A549 (cell line): ENCODE data around the gene LRRFIP2. TPM values are rescaled to one million over a fixed set of nuclear protein-coding genes. Genes with fewer than 3 reads are reported as not detected.

Source experiments
- ATAC-seq, 2 experiments: fragments of 200-7000 bp in 1 of 2; fragments of >200 bp in 1 of 2; cut with Nextera tagmentation in 1 of 2; cut with Tn5 transposase in 1 of 2; 3 replicates each; pipeline versions ENCODE4 v1.8.0 to v1.9.1; 2018 to 2020; ENCODE audit warnings: mild to moderate bottlenecking in 1 of 2, moderate library complexity in 1 of 2
- CTCF ChIA-PET: fragments of 300-600 bp; sonication (Branson Sonifier 250); formaldehyde crosslinking; extraction: SDS; loops from one replicate; lab custom pipeline; 2021; ENCODE audit warnings: antibody characterized with exemption, inconsistent platforms; lab: Yijun Ruan, JAX
- POLR2A ChIA-PET: fragments of 350-600 bp; formaldehyde crosslinking; extraction: SDS; loops from one replicate; lab custom pipeline; 2021; ENCODE audit warnings: antibody characterized with exemption, inconsistent platforms; lab: Yijun Ruan, JAX
- DNase-seq, 2 experiments: peaks; one replicate each; pipeline versions ENCODE4 v3.0.0 to v3.0.0-alpha.2; 2011 to 2016; ENCODE audit warnings: low read depth in 1 of 2, low spot score in 1 of 2
- FAIRE-seq: peaks from 2 replicates; lab custom pipeline; 2011; peaks lifted over from hg19 to GRCh38; lab: Jason Lieb, UNC
- H3K27ac ChIP-seq, 2 experiments: fragments of >200 bp; sonication (Bioruptor Twin); formaldehyde crosslinking; 3 replicates each; pipeline ENCODE4 v1.5.1; 2016 to 2017
- H3K4me1 ChIP-seq: fragments of >200 bp; sonication (Bioruptor Twin); formaldehyde crosslinking; 3 replicates; pipeline ENCODE4 v1.6.1; 2016
- H3K4me2 ChIP-seq: fragments of >200 bp; sonication (Bioruptor Twin); formaldehyde crosslinking; 3 replicates; pipeline ENCODE4 v1.6.1; 2016
- H3K4me3 ChIP-seq: fragments of >200 bp; sonication (Bioruptor Twin); formaldehyde crosslinking; 3 replicates; pipeline ENCODE4 v1.5.1; 2016
- H3K9me3 ChIP-seq: fragments of >200 bp; sonication (Bioruptor Twin); formaldehyde crosslinking; 3 replicates; pipeline ENCODE4 v1.6.1; 2016
- BCL3 ChIP-seq: fragments of >200 bp; sonication (Bioruptor Twin); formaldehyde crosslinking; IDR thresholded peaks from 3 replicates; pipeline ENCODE4 v1.6.1; 2016
- BHLHE40 ChIP-seq: IDR thresholded peaks from 2 replicates; pipeline ENCODE4 v1.6.1; 2012; ENCODE audit warnings: low read depth, low read length, inconsistent platforms
- CBX8 ChIP-seq: fragments of 200-600 bp; sonication (generic); IDR thresholded peaks from 2 replicates; pipeline ENCODE4 v1.6.1; 2016
- CEBPB ChIP-seq, 2 experiments: fragments of >200 bp in 1 of 2; sonication (Bioruptor Twin) in 1 of 2; formaldehyde crosslinking in 1 of 2; IDR thresholded peaks; 2 replicates each; pipeline ENCODE4 v1.6.1; 2012 to 2016
- CHD2 ChIP-seq: fragments of 150-350 bp; IDR thresholded peaks from 2 replicates; pipeline ENCODE4 v1.6.1; 2014; ENCODE audit warnings: low read length; ENCODE audit not compliant: partially characterized antibody
- CHD4 ChIP-seq: fragments of 200-600 bp; sonication (generic); IDR thresholded peaks from 2 replicates; pipeline ENCODE4 v1.6.1; 2016; ENCODE audit warnings: antibody characterized with exemption, mild to moderate bottlenecking, borderline replicate concordance
- EHF ChIP-seq: fragments of 250-450 bp; sonication (Bioruptor Pico); IDR thresholded peaks from 2 replicates; pipeline ENCODE4 v1.5.0; 2020; ENCODE audit warnings: mild to moderate bottlenecking
- EP300 ChIP-seq, 2 experiments: fragments of >200 bp; sonication (Bioruptor Twin); formaldehyde crosslinking; IDR thresholded peaks; 2 replicates in 1 of 2; 3 replicates in 1 of 2; pipeline ENCODE4 v1.6.1; 2016 to 2017
- HEYL ChIP-seq: fragments of 250-450 bp; sonication (Bioruptor Pico); IDR thresholded peaks from 2 replicates; pipeline ENCODE4 v1.8.0; 2021; ENCODE audit warnings: mild to moderate bottlenecking, moderate library complexity
- JUN ChIP-seq, 2 experiments: fragments of >200 bp; sonication (Bioruptor Twin); formaldehyde crosslinking; IDR thresholded peaks; 2 replicates in 1 of 2; 3 replicates in 1 of 2; pipeline ENCODE4 v1.6.1; 2016 to 2017
- JUNB ChIP-seq: fragments of >200 bp; sonication (Bioruptor Twin); formaldehyde crosslinking; IDR thresholded peaks from 2 replicates; pipeline ENCODE4 v1.6.1; 2016
- KDM1A ChIP-seq: fragments of 200-600 bp; sonication (generic); IDR thresholded peaks from 2 replicates; pipeline ENCODE4 v1.6.1; 2016; ENCODE audit warnings: low read depth, mild to moderate bottlenecking
- KDM5A ChIP-seq: fragments of 200-600 bp; sonication (generic); IDR thresholded peaks from 2 replicates; pipeline ENCODE4 v1.6.1; 2016; ENCODE audit warnings: antibody characterized with exemption, mild to moderate bottlenecking
- NFE2L2 ChIP-seq: fragments of 150-350 bp; conservative IDR thresholded peaks from 2 replicates; pipeline ENCODE4 v1.6.1; 2014; ENCODE audit warnings: low read length
- NPAS2 ChIP-seq: fragments of 250-450 bp; sonication (Bioruptor Pico); IDR thresholded peaks from 2 replicates; pipeline ENCODE4 v1.8.0; 2022; ENCODE audit warnings: mild to moderate bottlenecking, moderate library complexity, borderline replicate concordance
- PHF8 ChIP-seq: fragments of 200-600 bp; sonication (generic); IDR thresholded peaks from 2 replicates; pipeline ENCODE4 v1.6.1; 2016; ENCODE audit warnings: low read depth, mild to moderate bottlenecking, antibody characterized with exemption, moderate library complexity, borderline replicate concordance
- POLR2A ChIP-seq: IDR thresholded peaks from 2 replicates; pipeline ENCODE4 v1.6.1; 2012; ENCODE audit warnings: mild to moderate bottlenecking, low read length
- RARB ChIP-seq: fragments of 250-450 bp; sonication (Bioruptor Pico); IDR thresholded peaks from 2 replicates; pipeline ENCODE4 v1.8.0; 2021; ENCODE audit warnings: mild to moderate bottlenecking, moderate library complexity
- RNF2 ChIP-seq: fragments of 200-600 bp; sonication (generic); IDR thresholded peaks from 2 replicates; pipeline ENCODE4 v1.6.1; 2016; ENCODE audit warnings: low read depth, mild to moderate bottlenecking, antibody characterized with exemption, moderate library complexity, borderline replicate concordance
- TFCP2L1 ChIP-seq: fragments of 250-450 bp; sonication (Bioruptor Pico); IDR thresholded peaks from 2 replicates; pipeline ENCODE4 v1.5.0; 2021; ENCODE audit warnings: mild to moderate bottlenecking
- ZNF302 ChIP-seq: fragments of 250-450 bp; sonication (Bioruptor Pico); IDR thresholded peaks from 2 replicates; pipeline ENCODE4 v1.9.0; 2021; ENCODE audit warnings: inconsistent platforms, mild to moderate bottlenecking, moderate library complexity
- ZSCAN20 ChIP-seq: fragments of 250-450 bp; sonication (Bioruptor Pico); IDR thresholded peaks from 2 replicates; pipeline ENCODE4 v1.8.0; 2022; ENCODE audit warnings: mild to moderate bottlenecking, moderate library complexity
- WGBS: methylation state at CpG from one replicate; pipeline ENCODE4 v1.1.6; 2017; ENCODE audit errors: missing lambda C conversion rate; 5-methylcytosine and 5-hydroxymethylcytosine counted together
- polyA plus RNA-seq, 4 experiments: library from polyadenylated mRNA; depleted of rRNA in 3 of 4; stranded (reverse); fragments of >200 nt; fragmentation: RNase III in 1 of 4; extraction: RNeasy Plus Mini Kit Qiagen cat#74134 plus additional on column Dnase treatment in 1 of 4; gene quantifications; 2 replicates in 3 of 4; 3 replicates in 1 of 4; pipeline ENCODE4 v1.2.3, GENCODE V29; 2011 to 2017
- TF ChIP-seq, protein P1 (sequence below): fragments of 250-450 bp; sonication (Bioruptor Pico); IDR thresholded peaks from 2 replicates; pipeline ENCODE4 v1.5.0; 2021; ENCODE audit warnings: mild to moderate bottlenecking, moderate library complexity, borderline replicate concordance
- TF ChIP-seq, protein P2 (sequence below): IDR thresholded peaks from 2 replicates; pipeline ENCODE4 v1.6.1; 2012; ENCODE audit warnings: low read depth, borderline replicate concordance

Gene LRRFIP2
- polyA plus RNA-seq, 2 of the 4 experiments (the other 2 are of a cell fraction): 48.0 to 66.4 TPM

DNA sequence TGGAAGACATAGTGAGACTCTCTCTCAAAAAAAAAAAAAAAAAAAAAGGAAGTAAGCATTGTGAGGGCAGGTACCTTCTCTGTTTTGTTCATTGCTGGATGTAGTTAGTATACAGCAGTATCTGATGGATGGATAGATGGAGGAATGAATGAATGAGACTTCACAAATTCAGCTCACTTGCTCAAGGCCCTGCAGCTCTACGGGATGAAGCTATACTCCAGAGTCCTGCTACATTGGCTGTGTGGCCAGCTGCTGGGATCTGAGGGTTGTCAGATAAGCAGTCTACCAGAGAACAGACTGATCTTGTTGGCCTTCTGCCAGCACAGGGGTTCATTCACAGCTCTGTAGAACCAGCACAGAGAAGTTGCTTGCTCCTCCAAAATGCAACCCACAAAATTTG lies 146.1 kb downstream of the LRRFIP2 start:
- ChIA-PET POLR2A (no interaction called here), CTCF (interaction anchor here (1.4 kb wide), 1 partner anchor 15 kb away, joined by 4 read pairs; no protein-coding TSS in a partner anchor)
- FAIRE-seq: no peak
- TF ChIP-seq NPAS2 (CRISPR knock-in tag) (no peak), ZNF302 (CRISPR knock-in tag) (no peak), CHD4 (no peak), CBX8 (no peak), RARB (CRISPR knock-in tag) (no peak), KDM1A (no peak), POLR2A (no peak), JUN (IDR thresholded peaks at IDR 0.05) (no peak), CHD2 (no peak), PHF8 (no peak)
- TF ChIP-seq, protein P1, sequence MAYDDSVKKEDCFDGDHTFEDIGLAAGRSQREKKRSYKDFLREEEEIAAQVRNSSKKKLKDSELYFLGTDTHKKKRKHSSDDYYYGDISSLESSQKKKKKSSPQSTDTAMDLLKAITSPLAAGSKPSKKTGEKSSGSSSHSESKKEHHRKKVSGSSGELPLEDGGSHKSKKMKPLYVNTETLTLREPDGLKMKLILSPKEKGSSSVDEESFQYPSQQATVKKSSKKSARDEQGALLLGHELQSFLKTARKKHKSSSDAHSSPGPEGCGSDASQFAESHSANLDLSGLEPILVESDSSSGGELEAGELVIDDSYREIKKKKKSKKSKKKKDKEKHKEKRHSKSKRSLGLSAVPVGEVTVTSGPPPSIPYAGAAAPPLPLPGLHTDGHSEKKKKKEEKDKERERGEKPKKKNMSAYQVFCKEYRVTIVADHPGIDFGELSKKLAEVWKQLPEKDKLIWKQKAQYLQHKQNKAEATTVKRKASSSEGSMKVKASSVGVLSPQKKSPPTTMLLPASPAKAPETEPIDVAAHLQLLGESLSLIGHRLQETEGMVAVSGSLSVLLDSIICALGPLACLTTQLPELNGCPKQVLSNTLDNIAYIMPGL: no peak
- WGBS: 100% methylated on average over 1 of the region's 1 CpG
- H3K9me3 ChIP-seq: peaks cover 19% of the 10 kb centered on the region
- DNase-seq: no peak
- H3K4me1 ChIP-seq: peaks cover 5% of the 10 kb centered on the region; the same call in 1 of the 3 replicates
- no peak overlapping the region for H3K27ac ChIP-seq
- H3K4me3 ChIP-seq: no peak overlapping the region
- no peak for ATAC-seq
- H3K4me2 ChIP-seq: no peak overlapping the region

DNA sequence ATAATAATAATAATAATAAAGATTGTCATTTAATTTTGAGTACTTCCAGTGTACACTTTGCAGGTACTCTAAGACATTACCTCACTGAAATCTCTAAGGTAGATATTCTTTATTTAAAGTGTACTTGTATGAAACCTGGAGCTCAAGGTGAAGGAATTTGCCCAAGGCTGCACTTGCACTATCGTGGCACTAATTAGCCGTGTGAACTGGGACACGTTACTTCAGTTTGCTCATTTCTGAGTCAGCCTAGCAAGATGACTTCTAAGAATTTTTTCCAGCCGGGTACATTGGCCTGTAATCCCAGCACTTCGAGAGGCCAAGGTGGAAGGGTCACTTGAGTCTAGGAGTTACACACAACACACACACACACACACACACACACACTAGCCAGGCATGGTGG lies 147.5 kb downstream of the LRRFIP2 start:
- no peak for FAIRE-seq
- 87% methylated on average over 5 of the region's 5 CpGs for WGBS
- no peak for ATAC-seq
- no peak for DNase-seq
- Histone ChIP-seq H3K27ac (no peak overlapping the region), H3K4me3 (no peak overlapping the region), H3K9me3 (peaks cover 21% of the 10 kb centered on the region), H3K4me2 (no peak overlapping the region), H3K4me1 (peaks cover 5% of the 10 kb centered on the region; the same call in 1 of the 3 replicates)
- ChIA-PET POLR2A (no interaction called here), CTCF (interaction anchor here (1.1 to 1.3 kb wide), 2 partner anchors 223 to 234 kb away, joined by 3 read pairs; no protein-coding TSS in a partner anchor)
- TF ChIP-seq JUNB (no peak), KDM1A (no peak), HEYL (CRISPR knock-in tag) (no peak), TFCP2L1 (no peak), EHF (CRISPR knock-in tag) (no peak), NFE2L2 (no peak), CHD2 (no peak), CHD4 (no peak), CBX8 (no peak), CEBPB (IDR thresholded peaks at IDR 0.05) (no peak), BCL3 (no peak), RNF2 (no peak), EP300 (IDR thresholded peaks at IDR 0.05) (no peak), BHLHE40 (no peak), KDM5A (no peak), ZSCAN20 (CRISPR knock-in tag) (no peak)
- TF ChIP-seq, protein P2, sequence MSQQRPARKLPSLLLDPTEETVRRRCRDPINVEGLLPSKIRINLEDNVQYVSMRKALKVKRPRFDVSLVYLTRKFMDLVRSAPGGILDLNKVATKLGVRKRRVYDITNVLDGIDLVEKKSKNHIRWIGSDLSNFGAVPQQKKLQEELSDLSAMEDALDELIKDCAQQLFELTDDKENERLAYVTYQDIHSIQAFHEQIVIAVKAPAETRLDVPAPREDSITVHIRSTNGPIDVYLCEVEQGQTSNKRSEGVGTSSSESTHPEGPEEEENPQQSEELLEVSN: no peak
- TF ChIP-seq, all 56 proteins: peak for 0
